HG03342 (cell line): Measurements from ENCODE around the gene KIF17.

Experiments
- ATAC-seq: cut with Tn5 transposase; IDR thresholded peaks from one replicate; pipeline ENCODE4 v1.9.1; 2021; ENCODE audit warnings: mild to moderate bottlenecking, moderate library complexity; ENCODE audit not compliant: unreplicated experiment

The KIF17 gene

DNA sequence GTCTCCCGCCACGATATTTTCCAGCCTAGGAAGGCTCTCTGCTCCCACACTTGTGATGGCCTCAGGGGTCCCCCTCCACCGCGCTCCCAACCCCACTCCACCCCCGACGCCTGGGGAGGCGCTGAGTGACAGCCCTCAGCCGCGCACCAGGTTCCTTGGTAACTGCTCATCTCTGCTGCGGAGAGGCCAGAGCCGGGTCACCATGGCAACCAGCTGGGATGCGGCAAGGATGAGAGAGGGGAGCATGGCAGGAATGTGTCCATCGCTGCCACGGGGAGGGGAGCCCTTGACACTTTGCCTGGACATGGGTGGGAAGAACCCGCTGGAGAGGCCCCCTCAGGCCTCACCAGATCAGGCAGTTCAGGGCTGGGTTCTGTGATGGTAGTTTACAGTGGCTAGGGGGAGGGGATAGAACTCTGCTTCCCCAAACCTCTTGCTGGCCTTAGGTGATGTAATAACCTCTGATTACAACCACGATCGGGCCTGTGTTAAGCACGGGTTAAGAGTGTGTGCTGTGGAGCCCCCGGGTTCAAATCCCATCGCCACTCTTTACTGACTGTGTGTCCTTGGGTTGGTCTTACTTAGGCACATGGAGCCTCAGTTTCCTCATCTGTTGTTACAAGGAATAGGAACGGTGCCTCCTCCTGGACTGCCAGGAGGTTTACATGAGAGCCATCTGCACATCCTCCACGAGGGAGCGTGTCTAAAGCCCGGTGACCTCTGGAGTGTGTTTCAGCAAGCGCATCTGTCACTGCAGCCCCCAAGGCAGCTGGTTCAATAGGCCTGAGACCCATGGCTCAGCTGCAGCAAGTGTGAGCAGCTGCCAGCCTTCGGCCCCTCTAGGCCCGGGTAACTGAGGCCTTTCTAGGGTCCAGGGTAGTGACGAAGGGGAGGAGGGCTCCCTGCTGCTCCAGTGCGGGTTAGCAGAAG is 6.3 kb downstream of the KIF17 start:
- ATAC-seq: no peak

DNA sequence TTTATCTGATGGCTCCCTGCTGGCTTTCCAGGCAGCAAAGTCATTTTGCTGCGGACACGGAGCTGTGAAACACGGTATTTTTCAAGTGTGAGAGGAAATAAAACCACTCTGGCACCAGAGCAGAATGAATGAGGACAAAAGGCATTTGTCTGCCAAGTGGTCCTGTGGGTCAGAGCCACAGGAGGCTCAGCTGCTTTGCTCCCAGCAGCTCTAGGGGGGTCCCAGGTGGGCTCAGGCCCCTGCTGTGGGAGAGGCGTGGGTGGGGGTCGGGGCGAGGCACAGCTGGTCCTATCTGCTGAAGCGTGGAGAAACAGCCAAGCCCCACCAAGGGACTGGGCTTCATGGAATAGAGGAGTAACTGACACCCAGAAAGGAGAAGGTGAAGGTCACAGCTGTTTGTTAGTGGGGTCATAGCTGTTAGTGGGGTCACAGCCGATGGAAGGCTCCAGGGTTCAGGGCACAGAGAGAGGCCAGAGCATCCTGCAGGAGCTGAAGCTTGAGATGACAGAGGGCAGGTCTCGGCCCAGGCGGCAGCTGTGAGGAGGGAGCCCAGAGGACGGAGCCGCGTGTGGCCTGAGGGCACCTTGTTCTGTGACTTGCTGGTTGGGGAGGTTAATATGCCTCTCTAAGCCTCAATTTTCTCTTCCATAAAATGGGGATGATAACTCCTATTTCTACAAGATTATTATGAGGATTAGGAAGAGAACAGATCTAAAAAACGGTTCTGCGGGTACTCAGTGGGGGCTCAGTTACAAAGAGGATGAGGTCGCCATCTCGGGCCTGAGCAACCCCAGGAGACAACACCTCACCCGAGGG is 7.1 kb downstream of the KIF17 start:
- ATAC-seq: no peak

DNA sequence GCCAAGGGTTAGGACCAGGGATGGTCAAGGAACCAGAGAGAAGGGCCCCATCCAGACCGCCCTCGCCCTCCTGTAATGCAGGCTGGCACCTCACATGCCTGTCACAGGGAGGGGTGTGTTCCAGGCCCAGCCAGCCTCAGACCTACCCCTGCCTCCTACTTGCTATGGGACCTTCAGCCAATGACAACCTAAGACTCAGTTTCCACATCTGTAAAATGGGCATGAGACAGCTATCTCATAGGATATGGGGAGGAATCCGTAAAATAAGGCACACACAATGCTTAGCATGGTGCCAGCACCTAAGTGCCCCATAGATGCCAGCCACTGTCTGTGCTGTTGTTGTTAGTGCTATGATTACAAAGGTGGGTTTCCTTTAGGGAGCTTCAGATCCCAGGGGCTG is 7.9 kb downstream of the KIF17 start:
- no peak for ATAC-seq

DNA sequence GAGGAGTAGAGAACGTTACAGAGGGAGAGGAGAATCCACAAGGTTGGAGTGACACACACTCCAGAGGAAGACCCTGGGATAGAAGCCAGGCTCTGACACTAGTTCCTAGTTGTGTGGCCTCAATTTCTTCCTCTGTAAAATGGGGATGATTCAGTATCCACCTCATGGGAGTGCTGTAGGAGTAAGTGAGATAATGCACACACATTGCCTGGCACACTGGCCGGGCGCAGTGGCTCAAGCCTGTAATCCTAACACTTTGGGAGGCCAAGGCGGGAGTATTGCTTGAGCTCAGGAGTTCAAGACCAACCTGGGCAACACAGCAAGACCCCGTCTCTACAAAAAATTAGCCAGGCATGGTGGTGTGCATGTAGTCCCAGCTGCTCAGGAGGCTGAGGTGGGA is 8.9 kb downstream of the KIF17 start:
- no peak for ATAC-seq

DNA sequence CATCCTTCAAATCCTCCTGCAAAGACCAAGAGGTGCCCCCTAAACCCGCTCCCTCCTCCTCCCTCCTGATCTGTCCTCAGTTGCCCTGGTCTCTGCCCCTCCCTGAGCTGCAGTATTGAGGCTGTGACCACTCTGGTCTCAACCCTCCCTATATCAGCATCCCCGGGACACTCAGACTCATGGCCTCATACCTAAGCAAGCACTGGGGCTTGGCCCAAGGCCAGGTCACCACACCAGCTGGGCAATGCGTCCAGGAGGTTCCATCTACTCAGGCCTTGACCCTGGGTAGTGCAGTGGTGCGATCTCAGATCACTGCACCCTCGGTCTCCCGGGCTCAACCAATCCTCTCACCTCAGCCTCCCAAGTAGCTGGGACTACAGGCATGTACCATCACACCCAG is 9.8 kb downstream of the KIF17 start:
- no peak for ATAC-seq

DNA sequence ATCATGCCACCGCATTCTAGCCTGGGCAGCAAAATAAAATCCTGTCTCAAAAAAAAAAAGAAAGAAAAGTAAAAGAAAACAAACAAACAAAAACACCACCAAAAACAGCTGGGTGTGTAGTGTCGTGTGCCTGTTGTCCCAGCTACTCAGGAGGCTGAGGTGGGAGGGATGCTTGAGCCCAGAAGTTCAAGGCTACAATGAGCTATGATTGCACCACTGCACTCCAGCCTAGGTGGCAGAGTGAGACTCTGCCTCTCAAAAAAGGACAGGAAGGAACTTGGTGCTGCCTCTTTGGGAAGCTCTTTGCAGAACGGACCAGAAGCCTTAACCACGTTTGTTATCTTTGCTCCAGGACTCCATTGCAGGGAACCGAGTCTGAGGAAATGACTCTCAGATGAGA is 11.0 kb downstream of the KIF17 start:
- no peak for ATAC-seq

DNA sequence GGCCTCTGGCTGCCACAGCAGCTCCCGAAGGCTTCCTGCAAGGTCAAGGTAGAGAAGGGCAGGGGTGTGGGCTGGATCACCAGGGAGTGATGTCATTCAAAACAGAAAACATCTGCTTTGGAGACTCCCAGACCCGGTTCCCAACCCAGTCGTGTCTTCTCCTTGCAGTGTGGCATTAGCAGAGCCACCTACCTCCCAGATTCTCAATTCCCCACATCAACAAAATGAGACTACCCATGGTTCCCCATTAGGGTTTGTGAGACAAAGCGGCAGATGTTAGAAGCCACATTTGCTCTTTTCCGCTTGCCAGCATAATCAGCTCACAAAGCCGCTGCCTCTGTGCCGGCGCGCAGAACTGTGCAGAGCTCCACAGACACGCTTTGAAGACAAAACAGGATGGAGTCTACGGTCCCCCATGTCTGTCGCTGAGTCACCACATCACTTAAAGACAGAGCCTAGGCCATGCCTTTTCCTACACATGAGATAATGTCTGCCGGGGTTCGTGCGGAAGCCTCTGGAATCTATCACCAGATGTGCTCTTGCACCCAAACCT is 12.5 kb downstream of the KIF17 start:
- ATAC-seq: no peak

DNA sequence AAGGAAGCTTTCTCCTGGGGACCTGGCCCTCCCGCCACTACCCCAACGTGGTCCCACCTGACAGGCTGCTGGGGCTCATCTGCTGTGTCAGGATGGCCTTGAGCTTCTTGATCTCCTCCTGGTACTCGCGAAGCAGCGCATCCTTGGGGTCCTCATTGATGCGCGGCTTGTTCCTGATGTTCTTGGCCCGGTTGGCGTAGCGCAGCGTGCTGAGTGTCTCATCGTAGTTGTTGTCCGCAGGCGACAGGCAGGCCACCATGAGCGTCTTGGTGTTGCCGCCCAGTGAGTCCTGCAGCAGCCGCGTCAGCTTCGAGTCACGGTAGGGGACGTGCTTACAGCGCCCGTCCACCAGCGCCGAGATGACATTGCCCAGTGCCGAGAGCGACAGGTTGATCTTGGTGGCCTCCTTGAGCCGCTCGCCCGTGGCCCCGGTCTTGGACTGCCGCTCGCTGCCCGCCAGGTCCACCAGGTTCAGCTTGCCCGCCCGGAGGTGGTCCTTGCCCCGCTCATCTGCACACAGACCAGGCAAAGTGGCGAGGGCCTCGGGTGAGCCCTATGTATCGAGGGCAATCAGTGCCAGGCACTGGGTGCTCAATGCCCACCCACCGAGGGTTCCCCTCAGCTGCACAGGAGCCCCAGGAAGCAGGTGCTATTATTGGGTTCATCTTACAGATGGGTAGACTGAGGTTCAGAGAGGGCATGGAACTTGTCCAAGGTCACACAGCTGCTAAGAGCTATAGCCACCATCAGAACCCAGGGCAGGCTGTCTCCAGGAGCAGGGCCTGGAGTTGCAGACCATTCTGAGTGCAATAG is 13.2 kb downstream of the KIF17 start:
- no peak for ATAC-seq

DNA sequence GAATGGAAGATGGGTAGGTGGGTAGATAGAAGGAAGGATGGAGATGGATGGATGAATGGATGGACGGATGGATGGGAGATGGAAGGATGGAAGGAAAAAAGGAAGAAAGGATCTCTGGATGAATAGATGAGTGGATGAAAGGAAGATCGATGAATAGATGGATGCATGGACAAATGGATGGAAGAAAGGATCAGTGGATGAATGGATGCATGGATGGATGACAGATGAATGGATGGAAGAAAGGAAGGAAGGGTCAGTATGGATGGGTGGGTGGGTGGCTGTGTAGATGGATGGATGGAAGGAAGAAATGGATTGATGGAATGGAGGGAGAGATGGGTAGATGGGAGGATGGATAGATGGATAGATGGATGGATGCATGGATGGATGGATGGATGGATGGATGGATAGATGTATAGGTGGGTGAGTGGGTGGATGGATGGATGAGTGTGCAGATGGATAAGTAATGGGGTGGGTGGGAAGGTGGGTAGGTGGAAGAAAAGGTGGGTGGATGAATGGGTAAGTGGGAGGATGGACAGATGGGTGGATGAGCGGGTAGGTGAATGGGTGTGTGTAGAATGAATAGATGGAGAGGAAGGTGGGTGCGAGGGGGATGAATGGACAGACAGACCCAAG is 14.6 kb downstream of the KIF17 start:
- ATAC-seq: no peak

DNA sequence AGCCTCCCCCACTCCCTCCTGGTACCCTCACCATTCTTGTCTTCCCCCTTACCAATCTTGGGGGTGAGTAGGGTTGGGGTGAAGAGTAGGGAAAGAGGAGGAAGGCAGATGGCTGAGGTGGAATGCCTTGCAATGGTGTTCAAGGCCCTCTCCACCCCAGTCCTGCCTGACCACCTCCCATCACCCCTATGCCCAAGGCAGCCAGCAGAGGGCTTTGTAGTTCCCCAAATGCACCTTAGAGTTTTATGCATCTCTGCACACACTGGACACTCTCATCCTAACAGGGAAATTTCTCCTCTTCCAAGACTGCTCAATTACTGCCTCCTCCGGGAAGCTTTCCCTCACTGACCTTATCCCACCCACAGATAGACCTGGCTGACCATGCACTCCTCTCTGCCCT is 15.4 kb downstream of the KIF17 start:
- no peak for ATAC-seq

DNA sequence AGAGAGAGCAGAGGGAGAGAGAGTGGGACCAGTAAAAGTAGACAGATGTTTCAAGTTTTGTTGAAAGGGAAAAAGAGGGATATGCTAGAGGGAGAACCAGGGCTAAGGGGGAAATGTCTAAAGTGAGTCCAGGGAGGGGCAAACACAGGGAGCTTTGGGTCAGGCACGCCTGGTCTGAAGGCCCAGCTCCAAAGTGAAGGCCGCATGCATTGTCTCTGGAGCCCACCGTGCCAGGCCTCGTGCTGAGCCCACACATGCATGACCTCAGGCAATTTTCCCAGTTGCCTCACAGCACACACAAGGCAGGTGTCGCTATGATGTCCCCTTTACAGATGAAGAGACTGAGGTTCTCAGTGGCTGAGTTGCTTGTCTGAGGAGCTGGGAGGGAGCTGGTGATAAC is 16.0 kb downstream of the KIF17 start:
- no peak for ATAC-seq

DNA sequence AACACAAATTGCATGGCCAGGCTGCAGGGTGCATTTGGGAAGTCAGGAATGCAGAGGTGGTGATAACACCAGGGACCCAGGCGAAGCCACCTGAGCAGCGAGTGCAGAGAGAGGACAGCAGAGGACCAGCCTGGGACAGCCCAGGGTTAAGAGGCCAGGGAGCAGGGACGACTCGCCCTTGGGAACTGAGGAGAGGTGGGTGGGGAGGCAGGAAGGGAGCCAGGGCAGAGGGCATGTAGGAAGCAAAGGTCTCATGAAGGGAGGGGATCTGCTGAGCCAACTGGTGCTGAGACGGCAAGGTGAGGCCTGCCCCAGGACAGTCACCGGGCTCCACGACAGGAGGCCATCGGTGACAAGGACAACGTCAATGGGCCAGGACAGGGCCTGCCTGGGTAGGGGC is 16.4 kb downstream of the KIF17 start:
- ATAC-seq: no peak

DNA sequence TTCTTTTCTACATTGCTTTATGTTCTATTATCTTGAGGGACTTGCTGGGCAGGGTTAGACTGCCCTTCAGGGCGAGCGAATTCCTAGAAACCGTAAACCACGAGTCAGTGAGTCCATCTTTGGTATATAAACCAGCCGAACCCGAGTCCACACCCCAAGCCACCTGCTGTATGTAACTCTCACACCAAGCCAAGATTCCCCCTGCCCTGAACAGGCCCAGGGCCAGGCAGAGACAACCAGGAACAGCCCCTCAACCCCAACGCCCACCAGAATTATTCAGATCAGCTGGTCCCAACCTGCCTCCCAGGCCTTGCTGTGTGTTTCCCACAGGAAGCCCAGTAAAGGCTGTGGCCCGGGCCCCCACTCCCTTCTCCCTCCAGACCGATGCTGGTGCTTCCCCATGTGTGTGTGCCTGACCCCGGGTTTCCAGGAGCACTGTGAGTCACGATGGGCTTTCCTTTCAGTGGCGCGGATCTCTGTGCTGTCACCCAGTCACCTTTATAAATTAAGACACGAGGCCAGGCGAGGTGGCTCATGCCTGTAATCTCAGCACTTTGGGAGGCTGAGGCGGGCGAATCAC is 17.1 kb downstream of the KIF17 start:
- no peak for ATAC-seq

DNA sequence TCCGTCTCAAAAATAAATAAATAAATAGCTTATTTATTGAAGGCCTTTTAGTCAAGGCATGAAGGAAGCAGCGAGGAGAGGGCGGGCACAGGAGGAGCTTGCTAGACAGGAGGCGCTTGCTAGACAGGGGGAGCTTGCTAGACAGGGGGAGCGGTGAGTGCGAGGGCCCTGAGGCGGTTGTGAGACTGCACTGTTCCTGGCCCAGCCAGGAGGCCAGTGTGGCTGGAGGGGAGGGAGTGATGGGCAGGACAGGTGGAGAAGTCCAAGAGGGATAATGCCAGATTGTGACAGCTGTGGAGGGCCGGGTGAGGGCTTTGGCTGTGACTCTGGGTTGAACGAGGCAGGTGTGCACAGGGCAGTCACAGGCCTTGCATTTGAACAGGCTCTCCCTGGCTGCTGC is 18.2 kb downstream of the KIF17 start:
- ATAC-seq: no peak

DNA sequence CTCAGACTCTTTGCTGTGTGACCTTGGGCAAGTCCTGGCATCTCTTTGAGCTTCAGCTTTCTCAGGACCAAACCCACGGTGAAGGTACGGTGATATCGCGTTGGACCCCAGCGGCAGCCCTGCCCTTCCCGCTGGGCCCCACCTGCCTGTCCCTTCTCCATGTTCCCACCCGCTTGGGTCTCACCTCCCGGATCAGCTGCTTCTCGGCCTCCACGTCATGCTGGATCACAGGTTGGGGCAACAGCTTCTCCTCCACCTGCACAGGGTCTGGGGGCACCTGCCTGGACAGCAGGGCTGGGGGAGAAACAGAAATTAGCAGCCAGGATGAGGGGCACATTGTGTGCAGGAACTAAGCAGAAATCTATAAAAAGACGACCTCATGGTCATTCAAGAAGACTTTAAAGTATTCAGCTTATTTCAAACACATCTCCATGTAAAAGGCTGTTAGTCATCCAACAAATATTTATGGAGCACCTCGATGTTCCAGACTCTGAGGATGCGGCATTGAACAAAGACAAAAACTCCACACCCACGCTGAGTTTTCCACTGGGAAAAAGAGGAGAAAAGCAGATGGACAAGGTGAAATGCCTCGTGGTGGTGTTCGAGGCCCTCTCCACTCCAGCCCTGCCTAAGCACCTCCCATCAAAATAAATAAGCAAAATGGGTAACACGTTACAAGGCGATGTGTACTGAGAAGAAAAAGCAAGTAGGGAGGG is 19.5 kb downstream of the KIF17 start:
- no peak for ATAC-seq

DNA sequence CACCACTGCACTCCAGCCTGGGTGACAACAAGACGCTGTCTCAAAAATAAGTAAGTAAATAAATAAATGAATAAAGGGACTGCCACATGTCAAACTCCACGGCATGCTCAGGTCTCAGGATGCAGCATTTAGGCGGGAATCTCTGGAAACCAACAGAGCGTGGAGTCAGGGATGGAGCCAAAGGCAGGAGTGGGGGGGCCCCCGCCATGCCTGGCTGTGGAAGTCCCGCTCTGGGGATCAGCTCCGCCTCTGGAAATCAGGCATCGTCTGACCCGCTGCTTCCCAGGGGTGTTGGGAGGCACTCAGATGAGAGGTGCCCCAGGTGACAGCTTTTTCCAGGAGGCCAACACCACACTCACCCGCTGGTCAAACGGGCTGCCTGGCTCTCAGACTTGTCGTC is 20.2 kb downstream of the KIF17 start:
- ATAC-seq: no peak

DNA sequence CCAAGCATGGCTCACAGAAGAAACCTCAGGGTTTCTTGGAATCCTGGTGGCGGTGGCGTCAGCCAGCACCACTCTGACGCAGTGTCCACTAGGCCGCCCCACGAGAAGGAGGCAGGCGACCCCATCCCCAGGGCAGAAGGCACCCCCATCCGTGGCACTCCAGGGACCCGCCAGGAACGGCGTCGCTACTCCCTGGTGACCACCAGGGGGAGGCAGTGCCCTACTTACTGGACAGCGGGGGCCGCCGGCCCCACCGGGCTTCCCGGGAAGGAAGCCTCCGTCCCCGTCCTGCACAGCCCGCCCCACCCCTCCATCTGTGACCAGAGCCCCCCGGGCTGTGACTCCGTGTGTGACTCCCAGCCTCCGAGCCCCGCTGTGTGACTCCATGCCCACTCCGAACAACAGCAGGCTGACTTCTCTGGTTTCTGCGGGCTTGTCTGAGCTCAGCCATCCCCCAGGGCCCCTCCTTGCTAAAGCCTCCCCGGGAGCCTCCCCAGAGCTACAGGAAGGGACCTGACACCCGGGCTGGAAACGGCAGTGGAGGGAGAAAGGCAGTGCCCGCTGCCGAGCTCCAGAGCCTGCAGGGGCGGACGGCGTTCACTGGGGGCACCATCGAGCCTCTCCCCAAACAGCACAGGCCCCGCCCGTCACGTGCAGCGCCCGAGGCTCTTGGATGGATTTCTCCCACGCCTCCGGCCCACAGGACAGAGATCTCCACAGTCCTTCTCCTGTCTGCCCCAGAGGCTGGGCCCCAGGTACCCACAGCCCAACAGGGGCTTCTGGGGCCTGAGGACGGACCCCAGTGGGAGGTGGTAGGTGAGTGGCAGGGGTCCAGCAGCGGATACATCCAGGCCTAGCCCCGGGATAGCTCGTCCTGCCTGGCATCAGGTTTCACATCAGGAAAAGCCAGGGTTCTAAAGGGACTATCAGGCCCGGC is 21.1 kb downstream of the KIF17 start:
- peak; percentile 83 for ATAC-seq

DNA sequence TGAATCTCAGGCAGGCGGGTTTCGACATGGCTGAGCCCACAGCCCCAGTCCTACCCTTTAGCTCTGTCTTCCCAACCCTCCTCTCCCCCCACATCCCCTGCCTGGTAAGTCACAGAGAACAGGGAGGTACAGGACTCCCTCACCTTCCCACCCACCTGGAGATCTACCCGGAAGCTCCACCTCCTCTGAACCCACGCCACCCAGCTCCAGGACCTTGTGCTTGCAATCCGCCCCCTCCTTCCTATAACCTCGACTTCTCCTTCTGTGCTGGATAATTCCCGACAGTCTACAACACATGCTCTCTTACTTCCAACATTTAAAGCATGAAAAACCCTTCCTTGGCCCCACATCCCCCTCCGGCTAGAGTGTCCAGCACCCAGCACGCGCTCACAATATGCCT is 22.3 kb downstream of the KIF17 start:
- ATAC-seq: no peak
